DMS 273 (cell line): ENCODE results near the gene ZNF521.
A peak's percentile ranks its signal among the peaks of the same experiment; 100 is the strongest.

Source experiments
- DNase-seq: peaks from one replicate; lab custom pipeline; 2025; ENCODE audit not compliant: unreplicated experiment; lab: John Stamatoyannopoulos, UW

The ZNF521 gene

DNA sequence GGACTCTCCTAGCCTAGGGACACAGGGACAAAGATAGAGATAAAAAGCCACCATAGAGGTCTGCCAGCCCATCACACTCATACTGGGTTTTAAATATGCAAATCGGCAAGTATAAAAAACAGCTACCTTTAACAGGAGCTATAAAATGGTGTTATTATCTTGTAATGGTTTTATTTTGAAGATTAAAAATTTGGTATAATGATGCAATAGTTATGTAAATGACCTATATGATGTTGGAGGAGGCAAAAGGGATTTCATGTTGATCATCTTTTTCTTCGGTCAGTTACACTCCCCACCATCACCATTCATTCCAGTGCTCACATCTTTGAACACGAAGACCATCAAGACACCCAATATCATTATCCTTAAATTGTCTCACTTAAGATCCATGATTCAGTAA is 11.2 kb downstream of the ZNF521 start:
- no peak for DNase-seq

DNA sequence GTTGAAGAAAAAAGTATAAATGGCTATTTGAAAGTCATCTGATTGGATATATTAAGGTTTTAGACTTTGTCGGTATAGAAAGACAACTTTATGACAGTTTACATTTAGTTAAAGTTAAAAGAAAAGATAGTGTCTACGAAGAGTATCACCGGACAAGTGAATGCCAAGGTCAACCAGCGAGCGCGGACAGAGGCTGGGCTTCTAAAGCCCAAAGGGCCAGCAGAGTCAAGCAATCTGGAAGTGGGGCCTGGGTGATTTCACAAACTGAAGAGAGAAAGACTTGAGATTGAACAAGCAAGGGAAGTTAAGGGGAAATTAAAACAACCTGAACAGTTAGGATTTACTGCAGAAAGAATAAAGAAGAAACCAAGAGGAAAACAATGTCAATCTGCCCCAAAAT is 16.3 kb downstream of the ZNF521 start:
- DNase-seq: no peak

DNA sequence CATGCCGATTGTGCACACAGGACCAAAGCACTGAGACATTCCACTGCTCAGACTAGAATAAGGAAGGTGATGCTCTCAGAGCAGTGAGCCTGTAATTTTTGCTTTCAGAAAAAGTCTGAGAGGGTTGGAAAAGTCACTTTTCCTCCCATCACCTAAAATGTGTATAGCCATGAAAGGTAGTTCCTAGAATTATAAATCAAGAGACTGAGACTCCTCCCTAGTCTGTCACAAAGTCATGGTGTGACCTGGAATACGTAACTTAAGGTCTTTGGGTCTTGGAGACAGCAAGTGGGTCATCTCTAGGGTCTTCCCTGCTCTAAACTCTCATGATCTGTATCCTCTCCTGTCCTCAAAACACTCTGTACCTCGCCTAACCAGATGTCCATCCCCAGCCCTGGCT is 16.9 kb downstream of the ZNF521 start:
- no peak for DNase-seq

DNA sequence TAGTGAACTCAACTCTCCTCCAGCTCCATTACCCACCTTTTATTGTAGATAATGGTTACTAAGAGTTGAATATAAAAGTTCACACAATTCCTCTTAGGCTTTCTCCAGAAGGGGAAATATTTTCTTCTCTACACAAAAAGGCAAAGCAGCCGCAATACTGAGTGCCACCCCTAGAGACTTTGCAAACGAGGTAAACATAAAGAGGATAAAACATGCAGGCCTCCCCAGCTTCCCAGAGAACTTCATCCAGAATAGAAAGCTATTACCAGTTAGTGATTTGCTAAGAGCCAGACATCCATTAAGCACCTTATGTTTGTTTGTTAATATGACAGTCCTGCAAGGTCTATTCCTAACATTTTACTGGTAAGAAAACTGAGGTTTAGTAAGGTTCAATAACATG is 17.4 kb downstream of the ZNF521 start:
- DNase-seq: no peak

DNA sequence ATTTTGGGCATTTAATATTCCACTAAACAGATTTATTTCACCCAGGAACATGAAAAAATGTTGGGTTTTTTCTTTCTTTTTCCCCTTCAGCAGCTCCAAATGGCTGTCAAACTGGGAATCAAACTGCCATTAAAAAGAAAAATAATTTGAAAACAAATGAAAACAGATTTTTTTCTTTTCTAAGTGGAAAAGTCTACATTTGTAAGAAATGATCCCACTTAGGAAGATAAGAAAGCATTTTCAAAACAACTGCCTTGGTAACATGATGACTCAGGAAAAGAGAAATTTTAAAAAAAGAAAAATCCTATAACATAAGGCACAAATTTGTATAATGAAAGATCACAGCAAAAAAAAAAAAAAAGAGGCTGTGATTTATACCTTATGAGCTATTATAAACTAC is 20.0 kb downstream of the ZNF521 start:
- no peak for DNase-seq

DNA sequence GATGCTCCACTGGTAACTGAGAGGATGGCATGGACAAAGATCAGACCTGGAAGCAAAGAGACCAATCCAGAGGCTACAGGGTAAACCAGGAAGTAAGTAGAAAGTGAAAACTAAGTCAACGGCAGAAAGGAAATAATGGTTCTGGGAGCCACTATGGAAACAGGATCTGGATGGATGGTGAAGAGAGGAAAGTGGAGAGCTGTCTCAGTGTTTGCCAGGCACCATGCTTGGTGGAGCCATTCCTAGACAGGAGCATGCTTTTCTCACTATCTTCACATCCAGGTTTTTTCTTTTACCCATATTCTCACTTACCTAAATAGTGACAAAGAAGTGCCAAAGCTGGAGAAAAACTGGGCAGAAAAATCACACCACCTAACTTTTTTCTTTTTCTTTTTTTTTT is 22.2 kb downstream of the ZNF521 start:
- peak; percentile 23 for DNase-seq

DNA sequence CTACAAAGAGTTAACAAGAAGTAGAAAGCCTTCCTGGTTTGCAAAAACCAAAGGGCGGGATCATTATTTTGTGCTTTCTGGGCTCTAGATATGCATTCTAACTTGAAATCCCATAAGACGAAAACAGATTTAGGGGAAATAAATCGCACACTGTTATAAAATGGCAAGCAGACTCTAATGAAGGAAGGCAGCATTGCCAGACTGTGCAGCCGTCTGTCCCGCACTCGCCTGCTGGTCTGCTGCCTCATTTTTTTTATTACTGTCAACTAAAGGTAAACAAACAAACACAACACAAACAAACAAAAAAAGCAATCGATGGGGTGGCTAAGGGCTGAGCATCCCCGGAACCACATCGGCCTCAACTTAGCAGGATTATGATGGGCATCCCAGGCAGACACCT is 24.4 kb downstream of the ZNF521 start:
- DNase-seq: no peak

DNA sequence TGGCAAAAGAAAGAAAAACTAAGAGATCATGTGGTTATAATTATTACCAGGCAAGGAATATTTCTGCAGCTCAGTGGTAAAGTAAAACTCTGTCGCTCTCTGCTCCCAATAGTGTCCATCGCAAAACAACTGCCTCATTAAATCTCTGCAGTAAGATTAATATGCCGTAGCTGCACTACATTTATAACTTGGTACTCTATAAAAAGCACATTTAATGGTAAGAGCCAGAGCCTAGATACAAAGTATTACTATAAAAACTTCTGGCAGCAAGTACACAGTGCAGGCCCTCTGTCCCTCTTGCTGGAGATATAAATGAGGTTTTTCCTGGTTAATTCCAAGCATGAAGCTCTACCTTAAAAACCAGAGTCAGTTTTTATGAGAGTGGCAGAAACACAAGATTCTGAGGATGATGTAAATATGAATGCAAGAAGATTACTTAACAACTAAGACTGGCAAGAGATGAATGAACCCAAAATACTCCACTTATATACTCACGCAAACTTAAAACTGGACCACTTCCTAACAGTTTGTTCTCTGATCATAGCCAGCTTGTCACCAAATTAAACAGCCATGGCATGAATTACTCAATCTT is 25.5 kb downstream of the ZNF521 start:
- DNase-seq: no peak

DNA sequence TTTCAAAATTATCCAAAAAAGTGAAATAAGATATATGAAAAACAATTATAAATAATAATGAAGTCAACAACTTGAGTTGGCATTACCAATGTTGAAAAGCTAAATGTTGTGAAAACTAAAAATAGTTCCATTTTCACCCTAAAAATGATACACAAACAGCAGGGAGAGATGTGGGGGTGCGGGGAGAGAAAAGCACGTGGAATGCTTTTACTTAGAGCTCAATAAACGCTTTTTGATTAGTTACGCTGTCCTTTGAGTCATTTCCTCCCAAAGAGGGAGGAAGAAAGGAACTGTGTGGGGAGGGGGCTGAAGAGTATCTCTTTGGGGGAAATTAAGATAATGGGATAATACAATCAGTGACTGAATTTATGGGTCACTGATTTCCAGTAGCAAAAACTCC is 29.2 kb downstream of the ZNF521 start:
- no peak for DNase-seq

DNA sequence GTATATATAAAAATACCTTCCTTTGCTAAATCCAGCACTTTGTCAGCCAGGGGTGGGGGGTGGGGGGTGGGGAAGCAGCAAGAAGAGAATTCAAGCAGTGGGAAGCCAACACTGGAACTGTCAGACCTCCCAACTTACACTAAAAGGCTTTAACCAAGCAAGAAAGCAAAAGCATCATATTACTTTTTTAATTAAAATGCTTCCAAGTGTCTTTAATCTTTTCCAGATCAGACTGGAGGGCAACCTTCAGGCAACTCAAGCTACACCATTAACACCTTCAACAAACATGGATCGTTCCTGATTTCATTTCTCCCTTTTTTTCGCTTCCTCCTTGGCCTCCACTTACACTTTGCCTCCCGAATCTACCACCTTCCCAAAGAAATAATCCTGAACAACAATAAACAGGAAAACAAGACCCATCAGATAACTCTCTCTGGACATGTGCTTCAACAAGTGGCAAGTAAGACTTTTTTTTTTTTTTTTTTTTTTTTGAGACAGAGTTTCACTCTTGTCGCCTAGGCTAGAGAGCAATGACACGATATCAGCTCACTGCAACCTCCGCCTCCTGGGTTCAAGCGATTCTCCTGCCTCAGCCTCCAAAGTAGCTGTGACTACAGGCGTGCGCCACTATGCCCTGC is 35.5 kb downstream of the ZNF521 start:
- DNase-seq: no peak

DNA sequence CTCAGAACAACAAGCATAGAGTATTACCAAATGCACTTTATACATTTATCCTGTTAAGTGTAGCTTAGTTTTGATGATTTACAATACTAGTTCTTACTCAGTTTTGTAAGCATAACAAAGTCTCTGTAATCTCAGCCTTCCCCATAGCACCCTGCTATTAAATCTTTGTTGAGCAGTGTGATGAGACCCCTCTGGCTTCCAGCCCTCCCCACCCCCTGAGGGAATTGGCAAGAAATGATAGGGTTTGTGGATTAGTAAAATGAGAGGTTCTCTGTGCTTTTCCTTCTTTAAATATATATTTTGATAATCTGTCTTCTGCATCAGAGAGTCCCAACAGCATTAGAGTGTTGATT is 37.2 kb downstream of the ZNF521 start:
- no peak for DNase-seq

DNA sequence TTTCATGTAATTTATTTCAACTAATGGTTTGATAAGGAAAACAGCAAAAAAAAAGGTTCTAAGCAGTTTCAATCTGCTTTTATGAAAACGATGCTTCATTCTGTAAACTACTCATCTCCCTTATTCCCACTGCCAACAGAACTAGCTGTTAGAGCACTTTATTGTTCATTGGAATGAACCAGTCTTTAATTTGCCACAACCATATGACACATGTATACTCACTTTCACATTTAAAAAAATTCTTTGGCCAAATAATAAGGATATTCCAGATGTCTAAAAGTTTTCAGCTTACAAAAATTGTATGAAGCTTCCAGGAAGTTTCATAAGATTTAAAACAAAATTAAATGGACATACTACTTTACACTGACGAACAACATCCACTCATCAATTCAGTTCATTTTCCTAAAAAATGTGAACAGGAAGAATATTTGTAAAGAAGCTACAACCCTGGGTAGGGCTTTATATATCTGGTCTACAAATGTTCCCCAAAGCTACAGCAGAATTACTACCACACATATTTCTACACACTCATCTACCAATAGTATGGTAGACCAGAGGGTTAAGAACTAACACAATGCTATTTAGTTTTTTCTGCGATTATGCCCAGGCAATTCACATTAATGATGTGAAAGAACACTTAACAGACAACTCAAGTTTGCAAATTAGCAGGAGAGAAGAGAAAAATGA is 37.7 kb downstream of the ZNF521 start:
- no peak for DNase-seq

DNA sequence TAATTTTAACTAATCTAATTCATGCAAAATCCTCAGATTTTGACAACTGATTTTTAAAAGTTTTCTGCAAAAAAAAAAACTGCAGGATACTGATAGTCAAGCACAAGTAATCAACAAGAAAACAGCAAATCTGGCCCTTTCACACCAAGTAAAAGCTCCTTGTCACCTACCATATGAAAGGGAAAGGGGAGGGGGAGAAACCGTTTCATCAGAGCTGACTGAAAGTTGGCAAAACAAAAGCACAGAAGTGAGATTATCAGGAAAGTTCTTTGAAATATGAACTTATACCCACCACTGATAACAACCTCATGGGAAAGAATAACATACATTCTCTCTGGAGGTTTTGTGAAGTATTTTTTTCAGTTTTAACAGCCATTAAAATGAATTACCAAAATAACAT is 38.7 kb downstream of the ZNF521 start:
- no peak for DNase-seq

DNA sequence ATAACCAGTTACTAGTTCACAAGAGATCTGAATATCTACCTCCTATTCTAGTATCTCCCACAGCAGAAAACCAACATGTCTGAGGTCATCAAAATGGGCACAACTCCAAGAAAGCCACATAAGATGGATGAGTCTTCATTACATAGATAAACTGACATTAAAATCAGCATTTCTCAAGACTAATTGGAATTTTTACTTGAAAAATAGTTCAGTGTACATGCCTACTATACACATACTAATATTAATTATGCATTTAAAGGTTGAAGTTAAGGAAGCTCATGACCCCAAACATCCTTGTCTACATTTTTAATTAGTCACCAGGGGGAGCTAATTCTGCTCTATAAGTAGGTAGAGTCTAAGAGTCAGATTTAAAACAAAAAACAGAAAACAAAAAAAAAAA is 41.9 kb downstream of the ZNF521 start:
- peak; percentile 71 for DNase-seq

DNA sequence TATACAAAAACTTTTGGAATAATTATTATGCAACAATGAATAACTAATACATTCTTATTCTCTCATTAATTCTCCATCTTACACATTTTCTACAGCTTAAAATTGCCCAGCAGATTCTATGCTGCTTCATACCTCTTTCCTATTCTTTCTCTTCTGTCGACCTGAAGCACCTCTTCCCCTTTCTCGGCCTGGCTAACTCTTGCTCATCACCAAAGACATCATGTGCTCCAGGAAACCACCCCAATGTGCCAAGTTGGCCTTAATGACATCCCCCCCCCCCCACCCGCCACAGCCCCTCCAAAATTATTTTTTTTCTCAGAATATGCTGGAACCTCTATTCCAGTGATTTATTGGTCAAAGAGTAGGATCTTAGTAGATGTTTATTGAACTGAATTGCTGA is 43.6 kb downstream of the ZNF521 start:
- DNase-seq: no peak

DNA sequence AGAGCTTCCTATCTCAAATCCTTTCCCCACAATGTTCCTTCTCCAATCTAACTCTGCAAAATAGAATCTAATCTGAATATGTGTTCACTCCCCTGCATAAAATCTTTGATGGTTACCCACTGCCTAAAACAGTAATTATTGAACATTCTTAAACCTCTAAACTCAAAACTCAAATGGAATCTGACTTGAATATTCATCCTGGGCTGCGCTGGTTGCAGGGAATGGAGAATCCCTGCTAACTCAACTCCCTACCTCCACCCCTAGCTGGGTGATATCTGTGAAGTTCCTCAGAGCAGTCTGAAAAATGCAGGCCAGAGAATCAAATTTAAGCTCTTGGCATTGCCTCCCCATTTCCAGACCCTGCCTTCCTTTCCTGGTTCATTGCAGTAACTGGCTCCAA is 44.8 kb downstream of the ZNF521 start:
- no peak for DNase-seq

DNA sequence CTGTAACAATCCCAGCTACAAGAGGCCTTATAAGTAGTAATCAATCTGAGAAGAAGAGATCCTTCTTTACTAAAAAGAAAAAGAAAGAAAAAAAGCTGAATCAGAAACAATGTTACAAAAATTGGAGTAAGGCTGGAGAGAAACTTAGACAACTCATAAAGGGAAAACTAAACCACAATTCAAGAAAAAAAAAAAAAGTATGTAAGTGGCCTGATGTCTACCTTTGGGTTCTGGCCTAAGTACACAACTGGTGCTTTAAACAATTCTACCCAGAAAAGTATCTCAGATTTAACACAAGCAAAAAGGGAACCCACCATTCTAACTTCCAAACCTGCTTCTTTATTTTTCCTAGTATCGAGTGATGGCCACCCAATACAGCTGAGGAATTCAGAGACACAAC is 45.3 kb downstream of the ZNF521 start:
- DNase-seq: no peak

DNA sequence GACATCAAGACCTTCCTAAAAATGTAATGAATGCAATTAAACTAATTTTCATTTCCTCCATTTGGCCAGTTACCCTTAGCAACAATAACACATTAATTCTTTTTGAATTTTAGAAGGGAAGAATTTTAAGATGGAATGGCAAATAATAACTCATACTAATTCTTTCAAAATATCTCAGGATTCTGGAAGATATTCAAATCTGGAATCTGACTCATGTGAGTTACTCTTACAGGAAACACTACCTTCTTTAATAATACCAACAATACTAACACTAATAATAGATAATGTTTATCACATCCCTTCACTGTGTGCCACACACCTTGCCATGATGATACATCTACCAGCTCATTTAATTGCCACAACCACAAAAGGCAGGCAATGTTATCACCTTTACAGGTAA is 46.4 kb downstream of the ZNF521 start:
- DNase-seq: no peak

DNA sequence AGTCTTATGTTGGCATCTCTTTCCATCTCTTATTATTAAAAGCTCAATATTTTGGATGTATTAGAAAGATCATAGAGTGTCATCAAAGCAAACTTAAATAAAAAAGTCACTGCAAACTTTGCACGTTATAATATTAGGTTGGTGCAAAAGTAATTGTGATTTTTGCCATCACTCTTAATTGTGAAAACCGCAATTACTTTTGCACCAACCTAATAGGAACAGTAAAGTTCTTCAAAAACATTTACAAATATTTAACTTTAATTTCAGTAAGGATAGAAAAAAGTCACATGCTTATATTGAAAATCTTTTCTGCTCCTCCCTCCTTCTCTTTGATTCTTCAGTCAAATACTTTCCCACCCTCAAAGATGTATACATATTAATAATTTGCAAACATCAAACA is 51.5 kb downstream of the ZNF521 start:
- no peak for DNase-seq

DNA sequence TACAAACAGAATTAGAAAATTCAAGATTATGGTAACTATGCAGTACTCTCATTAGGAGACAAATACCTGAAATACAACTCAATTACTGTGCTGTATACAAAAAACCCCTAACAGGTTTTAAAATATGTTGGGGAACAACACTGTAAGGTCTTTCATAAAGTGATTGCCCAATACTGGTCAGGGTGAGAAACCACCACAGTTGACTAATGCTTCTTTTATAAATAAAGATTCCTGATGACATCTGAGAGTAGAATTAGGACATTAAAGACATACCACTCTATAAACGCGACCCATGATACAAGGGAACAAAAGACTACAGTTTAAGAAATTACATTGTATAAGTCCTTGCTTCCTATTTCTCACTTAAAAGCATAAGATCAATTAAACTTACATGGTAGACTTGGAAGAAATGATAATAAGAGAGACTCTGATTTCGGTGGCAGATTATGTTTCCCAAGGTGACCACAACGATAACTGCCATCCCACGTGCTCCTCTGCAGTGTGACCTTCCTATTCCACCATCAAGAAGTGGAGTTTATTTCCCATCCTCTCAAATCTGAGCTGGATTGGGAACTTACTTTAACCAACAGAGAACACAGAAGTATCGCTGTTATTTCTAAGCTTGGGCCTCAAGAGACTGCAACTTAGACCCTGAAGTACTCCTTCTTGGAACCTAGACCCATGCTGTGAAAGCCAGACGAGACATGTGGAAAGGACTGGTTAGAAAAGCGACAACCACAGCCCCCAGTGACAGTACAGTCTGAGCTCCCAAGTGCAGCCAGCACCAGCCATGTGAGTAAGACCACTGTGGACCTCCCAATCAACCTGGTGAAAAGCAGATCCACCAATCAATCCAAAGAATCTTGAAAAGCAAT is 52.3 kb downstream of the ZNF521 start:
- DNase-seq: no peak

DNA sequence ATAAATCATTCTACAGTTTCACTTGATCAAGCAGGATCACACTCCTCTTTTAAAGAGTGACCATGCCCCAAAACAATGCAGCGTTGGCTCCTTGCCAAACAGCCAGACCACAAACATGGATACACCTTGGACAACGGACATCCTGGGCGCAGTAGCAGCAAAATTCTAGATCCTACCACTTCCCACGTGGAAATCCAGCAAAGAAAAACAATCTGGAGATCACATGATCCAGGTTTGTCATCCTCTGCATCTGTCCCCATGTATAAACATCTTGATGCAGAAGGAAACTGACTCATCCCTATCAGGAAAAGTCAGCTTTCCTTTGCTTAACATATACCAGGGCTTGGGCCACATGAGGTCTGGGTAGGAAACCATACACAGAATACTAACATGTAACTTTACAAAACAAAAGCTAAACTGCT is 53.1 kb downstream of the ZNF521 start:
- DNase-seq: peak; percentile 27

DNA sequence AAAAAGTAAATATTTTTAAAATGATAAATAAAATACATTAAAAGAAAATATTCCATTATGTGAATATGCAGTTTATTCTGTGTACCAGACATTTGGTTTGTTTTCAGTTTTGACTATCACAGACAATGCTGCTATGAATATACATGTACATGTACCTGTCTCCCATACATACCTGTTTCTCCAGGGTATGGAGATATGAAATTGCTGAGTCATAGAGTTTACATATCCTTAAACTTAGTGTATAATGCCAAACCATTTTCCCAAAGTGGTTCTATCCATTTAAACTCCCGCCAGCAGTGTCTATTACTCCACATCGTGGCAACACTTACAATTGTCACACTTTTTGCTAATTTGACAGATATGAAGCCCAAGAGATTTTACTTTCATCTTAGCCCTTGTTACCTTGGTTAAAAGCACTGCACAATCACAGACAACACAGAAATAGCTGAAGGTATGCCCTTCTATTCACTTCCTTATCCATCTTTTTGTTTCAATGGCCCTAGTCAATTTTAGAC is 56.3 kb downstream of the ZNF521 start:
- DNase-seq: no peak
